ENCODE data around the gene MYH14. TPM values are rescaled to one million over a fixed set of nuclear protein-coding genes. Genes with fewer than 3 reads are reported as not detected.

MYH14 gene
- total and polyA plus RNA-seq, 2 of the 13 experiments (the other 11 are each of a cell fraction or from before 2014, with no cell fraction given): 5.5 to 5.8 TPM

DNA sequence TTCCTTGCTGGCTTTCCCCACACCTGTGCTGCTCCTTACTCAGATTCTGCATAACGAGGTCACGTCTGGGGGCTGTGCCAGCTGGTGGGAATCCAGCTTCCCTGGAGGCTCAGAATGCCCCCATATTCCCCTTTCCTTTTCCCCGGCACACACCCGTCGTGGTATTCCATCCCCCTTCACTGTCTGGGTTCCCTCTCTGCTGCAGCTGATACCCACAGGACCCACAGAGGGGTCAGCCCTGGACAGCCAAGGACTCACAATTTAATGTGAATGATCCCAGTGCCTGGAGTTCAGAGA, 4.2 kb upstream of the MYH14 start (continued):
- TF ChIP-seq KIAA2018 (CRISPR knock-in tag; IDR thresholded peaks at IDR 0.05; ENCODE audit: borderline replicate concordance) (no peak), ZNF253 (CRISPR knock-in tag; IDR thresholded peaks at IDR 0.05; ENCODE audit: borderline replicate concordance) (no peak), ZNF276 (CRISPR knock-in tag; IDR thresholded peaks at IDR 0.05; ENCODE audit: low read depth) (no peak), FOXM1 (CRISPR knock-in tag; IDR thresholded peaks at IDR 0.05) (no peak), ZNF841 (CRISPR knock-in tag; IDR thresholded peaks at IDR 0.05; ENCODE audit: borderline replicate concordance) (no peak), ZNF766 (CRISPR knock-in tag; IDR thresholded peaks at IDR 0.05; ENCODE audit: borderline replicate concordance) (no peak), TERF1 (CRISPR knock-in tag; IDR thresholded peaks at IDR 0.05) (no peak), ZNF333 (CRISPR knock-in tag; IDR thresholded peaks at IDR 0.05; ENCODE audit: borderline replicate concordance) (no peak)
- TF ChIP-seq, protein P1, sequence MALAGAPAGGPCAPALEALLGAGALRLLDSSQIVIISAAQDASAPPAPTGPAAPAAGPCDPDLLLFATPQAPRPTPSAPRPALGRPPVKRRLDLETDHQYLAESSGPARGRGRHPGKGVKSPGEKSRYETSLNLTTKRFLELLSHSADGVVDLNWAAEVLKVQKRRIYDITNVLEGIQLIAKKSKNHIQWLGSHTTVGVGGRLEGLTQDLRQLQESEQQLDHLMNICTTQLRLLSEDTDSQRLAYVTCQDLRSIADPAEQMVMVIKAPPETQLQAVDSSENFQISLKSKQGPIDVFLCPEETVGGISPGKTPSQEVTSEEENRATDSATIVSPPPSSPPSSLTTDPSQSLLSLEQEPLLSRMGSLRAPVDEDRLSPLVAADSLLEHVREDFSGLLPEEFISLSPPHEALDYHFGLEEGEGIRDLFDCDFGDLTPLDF (CRISPR knock-in tag; IDR thresholded peaks at IDR 0.05): no peak
- TF ChIP-seq, protein P2, sequence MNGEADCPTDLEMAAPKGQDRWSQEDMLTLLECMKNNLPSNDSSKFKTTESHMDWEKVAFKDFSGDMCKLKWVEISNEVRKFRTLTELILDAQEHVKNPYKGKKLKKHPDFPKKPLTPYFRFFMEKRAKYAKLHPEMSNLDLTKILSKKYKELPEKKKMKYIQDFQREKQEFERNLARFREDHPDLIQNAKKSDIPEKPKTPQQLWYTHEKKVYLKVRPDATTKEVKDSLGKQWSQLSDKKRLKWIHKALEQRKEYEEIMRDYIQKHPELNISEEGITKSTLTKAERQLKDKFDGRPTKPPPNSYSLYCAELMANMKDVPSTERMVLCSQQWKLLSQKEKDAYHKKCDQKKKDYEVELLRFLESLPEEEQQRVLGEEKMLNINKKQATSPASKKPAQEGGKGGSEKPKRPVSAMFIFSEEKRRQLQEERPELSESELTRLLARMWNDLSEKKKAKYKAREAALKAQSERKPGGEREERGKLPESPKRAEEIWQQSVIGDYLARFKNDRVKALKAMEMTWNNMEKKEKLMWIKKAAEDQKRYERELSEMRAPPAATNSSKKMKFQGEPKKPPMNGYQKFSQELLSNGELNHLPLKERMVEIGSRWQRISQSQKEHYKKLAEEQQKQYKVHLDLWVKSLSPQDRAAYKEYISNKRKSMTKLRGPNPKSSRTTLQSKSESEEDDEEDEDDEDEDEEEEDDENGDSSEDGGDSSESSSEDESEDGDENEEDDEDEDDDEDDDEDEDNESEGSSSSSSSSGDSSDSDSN (CRISPR knock-in tag; IDR thresholded peaks at IDR 0.05): no peak
- TF ChIP-seq, protein P3, sequence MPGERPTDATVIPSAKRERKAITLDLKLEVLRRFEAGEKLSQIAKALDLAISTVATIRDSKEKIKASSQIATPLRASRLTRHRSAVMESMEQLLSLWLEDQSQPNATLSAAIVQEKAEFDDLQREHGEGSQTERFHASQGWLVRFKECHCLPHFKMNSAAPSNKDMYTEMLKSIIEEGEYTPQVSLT (CRISPR knock-in tag; IDR thresholded peaks at IDR 0.05; ENCODE audit: borderline replicate concordance, low read depth): no peak
